Peyer's patch (tissue), 4 donors: Measurements from ENCODE around the gene BACH2.

Experiments used
- POLR2A ChIP-seq, 2 donors: fragments of 450-650 bp; IDR thresholded peaks; one replicate each; pipeline ENCODE4 v1.5.1; 2017; ENCODE audit warnings: antibody characterized with exemption in 2 of 2, mild to moderate bottlenecking in 2 of 2, moderate library complexity in 2 of 2
- TF ChIP-seq, protein P1 (sequence below), 6 experiments: fragments of 450-650 bp in 4 of 6; fragments of 200-600 bp in 2 of 6; sonication (generic) in 1 of 6; IDR thresholded peaks; one replicate each; pipeline ENCODE4 v1.5.1; 2017 to 2019; ENCODE audit warnings: antibody characterized with exemption in 6 of 6, mild to moderate bottlenecking in 3 of 6, moderate library complexity in 1 of 6

DNA sequence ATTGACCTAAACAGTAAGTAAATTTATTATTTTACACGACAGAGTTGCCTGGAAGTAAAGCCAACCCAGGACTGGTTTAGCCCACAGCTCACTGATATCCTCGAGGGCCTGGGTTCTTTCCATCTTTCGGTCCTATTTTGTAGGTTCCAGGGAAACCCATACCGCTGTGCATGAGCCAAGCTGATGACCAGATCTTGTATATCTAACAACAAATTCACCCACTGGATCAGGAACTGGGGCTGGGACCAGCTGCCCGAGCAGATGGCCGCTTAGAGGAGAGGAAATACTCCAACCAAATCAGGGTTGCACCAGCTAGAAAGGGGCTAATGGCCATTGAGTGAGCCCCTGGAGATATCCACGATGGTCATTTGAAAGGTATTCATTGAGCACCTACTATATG lies 139.2 kb downstream of the BACH2 start:
- TF ChIP-seq, protein P1, sequence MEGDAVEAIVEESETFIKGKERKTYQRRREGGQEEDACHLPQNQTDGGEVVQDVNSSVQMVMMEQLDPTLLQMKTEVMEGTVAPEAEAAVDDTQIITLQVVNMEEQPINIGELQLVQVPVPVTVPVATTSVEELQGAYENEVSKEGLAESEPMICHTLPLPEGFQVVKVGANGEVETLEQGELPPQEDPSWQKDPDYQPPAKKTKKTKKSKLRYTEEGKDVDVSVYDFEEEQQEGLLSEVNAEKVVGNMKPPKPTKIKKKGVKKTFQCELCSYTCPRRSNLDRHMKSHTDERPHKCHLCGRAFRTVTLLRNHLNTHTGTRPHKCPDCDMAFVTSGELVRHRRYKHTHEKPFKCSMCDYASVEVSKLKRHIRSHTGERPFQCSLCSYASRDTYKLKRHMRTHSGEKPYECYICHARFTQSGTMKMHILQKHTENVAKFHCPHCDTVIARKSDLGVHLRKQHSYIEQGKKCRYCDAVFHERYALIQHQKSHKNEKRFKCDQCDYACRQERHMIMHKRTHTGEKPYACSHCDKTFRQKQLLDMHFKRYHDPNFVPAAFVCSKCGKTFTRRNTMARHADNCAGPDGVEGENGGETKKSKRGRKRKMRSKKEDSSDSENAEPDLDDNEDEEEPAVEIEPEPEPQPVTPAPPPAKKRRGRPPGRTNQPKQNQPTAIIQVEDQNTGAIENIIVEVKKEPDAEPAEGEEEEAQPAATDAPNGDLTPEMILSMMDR (IDR thresholded peaks at IDR 0.05), result no peak
- no peak for TF ChIP-seq POLR2A (IDR thresholded peaks at IDR 0.05)
